Head of caudate nucleus (tissue), 42 donors: Measurements from ENCODE around the gene DUXA.

Source experiments
- DNase-seq, 42 donors: peaks; one replicate each; pipeline versions ENCODE4 v3.0.0 to v3.0.0-alpha.2; 2020 to 2021; ENCODE audit warnings: mixed read lengths in 7 of 42
- intact Hi-C: fragments of 100-400 bp; cut with DNase I; formaldehyde crosslinking; loops from one replicate; pipeline ENCODE4 v1.15.0; 2022

Gene DUXA

GRCh38 chr19:57110592-57111328 is 56.5 kb downstream of the DUXA start:
- peak in 1 of 42 donors; percentile 32 for DNase-seq
- intact Hi-C loops = no loop called here

- peak in 1 of 42 donors; percentile 31 for DNase-seq
- intact Hi-C loops = no loop called here
Observed at GRCh38 chr19:57106722-57107235, 60.5 kb downstream of the DUXA start.

GRCh38 chr19:57105976-57106721 is 61.1 kb downstream of the DUXA start:
- intact Hi-C loops = no loop called here
- peak in 3 of 42 donors; percentile 2 to 31 (median 14) for DNase-seq
